GM23338 (cell line): Measurements from ENCODE around the gene SCGN.

ENCODE experiments used
- CTCF ChIP-seq, 2 experiments: fragments of 200-600 bp in 1 of 2; sonication (generic) in 1 of 2; conservative IDR thresholded peaks; 2 replicates each; pipeline versions ENCODE4 v1.5.1 to v1.6.1; 2016 to 2017; ENCODE audit warnings: antibody characterized with exemption in 2 of 2, low read depth in 2 of 2, mild to moderate bottlenecking in 2 of 2, moderate library complexity in 1 of 2
- ETS1 ChIP-seq: IDR thresholded peaks from 2 replicates; pipeline ENCODE4 v1.6.1; 2016; ENCODE audit warnings: antibody characterized with exemption
- EZH2 ChIP-seq: fragments of 200-600 bp; sonication (generic); IDR thresholded peaks from one replicate; pipeline ENCODE4 v1.8.0; 2017; ENCODE audit warnings: antibody characterized with exemption, mild to moderate bottlenecking, low read depth; ENCODE audit not compliant: unreplicated experiment
- EZH2phosphoT487 ChIP-seq: fragments of 200-600 bp; sonication (generic); IDR thresholded peaks from one replicate; pipeline ENCODE4 v1.8.1; 2018; ENCODE audit warnings: antibody characterized with exemption; ENCODE audit not compliant: unreplicated experiment
- JUNB ChIP-seq: IDR thresholded peaks from one replicate; pipeline ENCODE4 v1.6.1; 2016; ENCODE audit warnings: antibody characterized with exemption; ENCODE audit not compliant: unreplicated experiment
- NANOG ChIP-seq: IDR thresholded peaks from 2 replicates; pipeline ENCODE4 v1.6.1; 2016; ENCODE audit warnings: antibody characterized with exemption, borderline replicate concordance
- POLR2AphosphoS5 ChIP-seq: IDR thresholded peaks from 2 replicates; pipeline ENCODE4 v1.6.1; 2016; ENCODE audit warnings: antibody characterized with exemption, low read depth
- REST ChIP-seq: IDR thresholded peaks from one replicate; pipeline ENCODE4 v1.6.1; 2018; ENCODE audit warnings: antibody characterized with exemption; ENCODE audit not compliant: unreplicated experiment
- STAT1 ChIP-seq: IDR thresholded peaks from one replicate; pipeline ENCODE4 v1.6.1; 2016; ENCODE audit warnings: antibody characterized with exemption; ENCODE audit not compliant: unreplicated experiment
- ZNF114 ChIP-seq: fragments of 250-450 bp; sonication (Bioruptor Pico); IDR thresholded peaks from 2 replicates; pipeline ENCODE4 v1.5.0; 2020; ENCODE audit warnings: mild to moderate bottlenecking, moderate library complexity
- ZNF331 ChIP-seq: fragments of 250-450 bp; sonication (Bioruptor Pico); IDR thresholded peaks from 2 replicates; pipeline ENCODE4 v1.5.0; 2020; ENCODE audit warnings: low read depth, mild to moderate bottlenecking, moderate library complexity

DNA sequence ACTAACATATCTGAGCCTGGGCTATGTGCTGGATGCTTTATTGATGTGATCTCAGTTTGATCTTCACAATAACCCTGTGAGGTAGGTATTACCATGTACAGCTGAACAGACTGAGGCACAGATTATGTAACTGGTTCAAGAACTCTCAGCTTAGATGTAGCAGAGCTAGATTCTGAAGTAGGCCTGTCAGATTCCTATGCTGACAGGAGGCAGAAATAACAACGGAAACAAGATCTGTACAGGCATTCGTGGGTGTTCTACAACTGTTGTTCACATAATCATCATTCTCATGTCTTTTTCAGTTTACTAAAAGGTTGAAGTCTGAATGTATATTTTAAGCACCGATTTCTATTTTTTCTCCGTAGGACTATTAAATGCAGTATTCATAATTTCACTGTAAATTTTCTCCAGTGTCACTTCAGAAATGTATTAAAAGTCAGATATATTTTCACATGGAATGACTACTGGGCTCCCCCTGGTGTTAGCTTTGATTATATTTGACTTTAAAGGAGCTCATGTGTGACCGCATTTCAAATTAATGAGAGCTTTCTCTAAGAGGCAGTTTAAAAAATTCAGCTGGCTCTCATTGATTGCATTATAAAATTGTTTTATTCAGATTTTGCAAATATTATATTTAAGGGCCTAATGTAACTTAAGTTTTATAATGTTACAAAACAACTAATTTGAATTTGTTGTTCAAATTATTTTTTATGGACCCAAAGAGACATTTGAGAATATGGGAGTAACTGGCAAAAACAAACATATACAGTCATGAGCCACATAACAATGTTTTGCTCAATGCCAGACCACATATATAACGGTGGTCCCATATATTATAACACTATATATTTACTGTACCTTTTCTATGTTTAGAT lies 66.1 kb downstream of the SCGN start:
- TF ChIP-seq CTCF (conservative IDR thresholded peaks at IDR 0.05; ENCODE audit: low read depth in 2 of 2): peak; percentile 52 to 77
- no peak for TF ChIP-seq EZH2
- no peak for TF ChIP-seq EZH2phosphoT487
- TF ChIP-seq ETS1: no peak
- no peak for TF ChIP-seq REST
- no peak for TF ChIP-seq JUNB
- no peak for TF ChIP-seq STAT1
- TF ChIP-seq POLR2AphosphoS5: no peak
- no peak for TF ChIP-seq NANOG
- TF ChIP-seq ZNF114 (CRISPR knock-in tag): no peak
- TF ChIP-seq ZNF331: no peak
